Keratinocyte (primary cell): ENCODE results near the gene FOXP2. TPM values are rescaled to one million over a fixed set of nuclear protein-coding genes. Genes with fewer than 3 reads are reported as not detected.

Experiments used
- DNase-seq: peaks from one replicate; pipeline ENCODE4 v3.0.0-alpha.2; 2011; ENCODE audit warnings: low read depth, missing footprints, low spot score
- FAIRE-seq: peaks from 2 replicates; lab custom pipeline; 2011; peaks lifted over from hg19 to GRCh38; lab: Jason Lieb, UNC
- H2AFZ ChIP-seq: 2 replicates; pipeline ENCODE4 v1.6.0; 2012; ENCODE audit warnings: low read length, control low read depth, inconsistent platforms; ENCODE audit not compliant: control insufficient read depth
- H3K27ac ChIP-seq: 2 replicates; pipeline ENCODE4 v1.5.1; 2011; ENCODE audit warnings: low read length; ENCODE audit not compliant: control insufficient read depth, insufficient read depth
- H3K27me3 ChIP-seq: 3 replicates; pipeline ENCODE4 v1.6.0; 2011; ENCODE audit warnings: low read length; ENCODE audit not compliant: control insufficient read depth, insufficient read depth; ENCODE audit errors: extremely low read depth
- H3K36me3 ChIP-seq, 2 experiments: 2 replicates in 1 of 2; 3 replicates in 1 of 2; pipeline ENCODE4 v1.5.1; 2011; ENCODE audit warnings: low read length in 2 of 2, mild to moderate bottlenecking in 1 of 2; ENCODE audit not compliant: control insufficient read depth in 2 of 2, insufficient read depth in 2 of 2; ENCODE audit errors: extremely low read depth in 1 of 2
- H3K4me1 ChIP-seq: 3 replicates; pipeline ENCODE4 v1.5.1; 2011; ENCODE audit warnings: low read length; ENCODE audit not compliant: control insufficient read depth, insufficient read depth; ENCODE audit errors: extremely low read depth
- H3K4me2 ChIP-seq: 3 replicates; pipeline ENCODE4 v1.6.0; 2011; ENCODE audit warnings: low read depth, low read length; ENCODE audit not compliant: control insufficient read depth, insufficient read depth; ENCODE audit errors: extremely low read depth
- H3K4me3 ChIP-seq, 3 experiments: fragments of 200-600 bp in 1 of 3; sonication (generic) in 1 of 3; 2 replicates in 2 of 3; 3 replicates in 1 of 3; pipeline ENCODE4 v1.5.1; 2011 to 2016; ENCODE audit warnings: low read length in 3 of 3, mild to moderate bottlenecking in 3 of 3, control low read depth in 2 of 3, inconsistent platforms in 1 of 3, low read depth in 1 of 3, mixed read lengths in 1 of 3, mixed run types in 1 of 3, moderate library complexity in 1 of 3; ENCODE audit not compliant: control insufficient read depth in 2 of 3, insufficient read depth in 2 of 3; ENCODE audit errors: extremely low read depth in 1 of 3
- H3K79me2 ChIP-seq: 2 replicates; pipeline ENCODE4 v1.6.0; 2012; ENCODE audit warnings: low read length; ENCODE audit not compliant: control insufficient read depth, insufficient read depth
- H3K9ac ChIP-seq: 3 replicates; pipeline ENCODE4 v1.6.0; 2011; ENCODE audit warnings: low read length; ENCODE audit not compliant: control insufficient read depth, insufficient read depth; ENCODE audit errors: extremely low read depth
- H3K9me1 ChIP-seq: 3 replicates; pipeline ENCODE4 v1.6.0; 2011; ENCODE audit warnings: low read length; ENCODE audit not compliant: control insufficient read depth, insufficient read depth; ENCODE audit errors: extremely low read depth
- H3K9me3 ChIP-seq: 2 replicates; pipeline ENCODE4 v1.5.1; 2012; ENCODE audit warnings: low read depth, low read length; ENCODE audit not compliant: control insufficient read depth
- H4K20me1 ChIP-seq: 3 replicates; pipeline ENCODE4 v1.6.0; 2011; ENCODE audit warnings: low read length; ENCODE audit not compliant: control insufficient read depth, insufficient read depth; ENCODE audit errors: extremely low read depth
- EZH2 ChIP-seq: IDR thresholded peaks from one replicate; pipeline ENCODE4 v1.6.1; 2012; ENCODE audit warnings: inconsistent platforms, mild to moderate bottlenecking, low read length, moderate library complexity
- dilution Hi-C: fragments of 300-500 bp; cut with MboI; formaldehyde crosslinking; loops from one replicate; pipeline ENCODE4 v1.7.0; 2020; ENCODE audit warnings: low sequenced_read_pairs; ENCODE audit not compliant: extremely low pct_ligation_motif_present
- polyA plus RNA-seq, 5 experiments: library from polyadenylated mRNA; depleted of rRNA in 3 of 5; stranded (reverse) in 3 of 5; stranded (forward) in 1 of 5; unstranded in 1 of 5; fragments of >200 nt; gene quantifications; 1 replicate in 1 of 5; 2 replicates in 3 of 5; 3 replicates in 1 of 5; pipeline versions ENCODE4 v1.2.1 to v1.2.3, GENCODE V29; 2011 to 2012; ENCODE audit warnings: missing spikeins in 2 of 5, low read depth in 1 of 5, low replicate concordance in 1 of 5
- TF ChIP-seq, protein P1 (sequence below), 3 experiments: IDR thresholded peaks in 1 of 3; conservative IDR thresholded peaks in 1 of 3; optimal IDR thresholded peaks in 1 of 3; 2 replicates in 2 of 3; 3 replicates in 1 of 3; pipeline versions ENCODE3 to v1.5.1; 2011; ENCODE audit warnings: low read length in 3 of 3, mild to moderate bottlenecking in 3 of 3, moderate library complexity in 2 of 3, control low read depth in 1 of 3, inconsistent platforms in 1 of 3; ENCODE audit not compliant: insufficient read depth in 2 of 3; ENCODE audit errors: extremely low read depth in 1 of 3

Gene FOXP2
- polyA plus RNA-seq, 1 donor (not counting 4 experiments of a cell fraction or from before 2014, with no cell fraction given): 0.98 TPM

DNA sequence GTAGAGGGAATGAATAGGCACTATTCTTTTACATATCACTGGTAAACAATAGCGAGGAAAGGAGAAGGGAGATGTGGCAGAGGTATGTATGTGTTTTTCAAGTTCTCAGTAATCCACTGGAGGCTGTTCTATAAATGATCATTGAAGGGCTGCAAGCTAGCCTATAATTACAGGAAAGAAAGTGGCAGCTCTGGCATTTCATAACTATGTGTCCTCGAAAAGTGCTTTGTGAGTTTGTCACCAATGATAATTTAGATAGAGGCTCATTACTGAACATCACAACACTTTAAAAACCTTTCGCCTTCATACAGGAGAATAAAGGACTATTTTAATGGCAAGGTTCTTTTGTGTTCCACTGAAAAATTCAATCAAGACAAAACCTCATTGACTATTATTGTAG lies 235.1 kb downstream of the FOXP2 start:
- H2AFZ ChIP-seq: no peak overlapping the region
- H3K27me3 ChIP-seq: no peaks in the 10 kb centered on the region
- dilution Hi-C loops: no loop called here

DNA sequence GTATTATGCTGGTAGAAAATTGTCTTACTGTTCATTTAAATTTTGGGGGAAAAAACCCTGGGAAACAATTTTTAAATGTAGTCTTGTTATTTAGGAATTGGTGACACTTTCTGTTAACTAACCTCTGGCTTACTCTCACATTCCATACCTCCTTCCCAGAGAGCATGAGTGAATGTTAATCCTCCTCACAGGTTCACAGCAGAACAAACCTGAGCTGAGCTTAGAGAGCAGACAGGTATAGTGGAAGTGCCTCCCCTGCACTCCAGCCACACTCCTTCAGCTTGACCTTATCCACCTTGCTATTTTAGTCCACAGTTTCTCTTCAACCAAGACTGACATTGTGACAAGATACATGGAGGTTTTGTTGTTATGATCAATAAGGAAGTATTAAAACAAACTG lies 235.9 kb downstream of the FOXP2 start:
- H3K79me2 ChIP-seq: no peaks in the 10 kb centered on the region
- DNase-seq (no peak), FAIRE-seq (no peak)
- no peaks in the 10 kb centered on the region for H3K4me1 ChIP-seq
- no peaks in the 10 kb centered on the region for H3K36me3 ChIP-seq
- H3K9me3 ChIP-seq: no peaks in the 10 kb centered on the region
- H3K27ac ChIP-seq: no peak overlapping the region
- H3K4me3 ChIP-seq: no peak overlapping the region
- H3K4me2 ChIP-seq: no peak overlapping the region
- H3K27me3 ChIP-seq: no peaks in the 10 kb centered on the region
- H4K20me1 ChIP-seq: no peaks in the 10 kb centered on the region
- dilution Hi-C loops: no loop called here
- no peaks in the 10 kb centered on the region for H3K9me1 ChIP-seq
- TF ChIP-seq EZH2: no peak
- TF ChIP-seq, protein P1, sequence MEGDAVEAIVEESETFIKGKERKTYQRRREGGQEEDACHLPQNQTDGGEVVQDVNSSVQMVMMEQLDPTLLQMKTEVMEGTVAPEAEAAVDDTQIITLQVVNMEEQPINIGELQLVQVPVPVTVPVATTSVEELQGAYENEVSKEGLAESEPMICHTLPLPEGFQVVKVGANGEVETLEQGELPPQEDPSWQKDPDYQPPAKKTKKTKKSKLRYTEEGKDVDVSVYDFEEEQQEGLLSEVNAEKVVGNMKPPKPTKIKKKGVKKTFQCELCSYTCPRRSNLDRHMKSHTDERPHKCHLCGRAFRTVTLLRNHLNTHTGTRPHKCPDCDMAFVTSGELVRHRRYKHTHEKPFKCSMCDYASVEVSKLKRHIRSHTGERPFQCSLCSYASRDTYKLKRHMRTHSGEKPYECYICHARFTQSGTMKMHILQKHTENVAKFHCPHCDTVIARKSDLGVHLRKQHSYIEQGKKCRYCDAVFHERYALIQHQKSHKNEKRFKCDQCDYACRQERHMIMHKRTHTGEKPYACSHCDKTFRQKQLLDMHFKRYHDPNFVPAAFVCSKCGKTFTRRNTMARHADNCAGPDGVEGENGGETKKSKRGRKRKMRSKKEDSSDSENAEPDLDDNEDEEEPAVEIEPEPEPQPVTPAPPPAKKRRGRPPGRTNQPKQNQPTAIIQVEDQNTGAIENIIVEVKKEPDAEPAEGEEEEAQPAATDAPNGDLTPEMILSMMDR (optimal IDR thresholded peaks at IDR 0.05 in 1 of 3, IDR thresholded peaks at IDR 0.05 in 1 of 3, conservative IDR thresholded peaks at IDR 0.05 in 1 of 3; ENCODE audit: extremely low read depth in 1 of 3, insufficient read depth in 2 of 3, low read length in 3 of 3): no peak
- no peak overlapping the region for H2AFZ ChIP-seq
- H3K9ac ChIP-seq: no peak overlapping the region

More for the DNA sequence above, 235.1 kb downstream of the FOXP2 start:
- no peak overlapping the region for H3K4me3 ChIP-seq
- no peaks in the 10 kb centered on the region for H4K20me1 ChIP-seq
- no peaks in the 10 kb centered on the region for H3K9me1 ChIP-seq
- no peak overlapping the region for H3K4me2 ChIP-seq
- H3K79me2 ChIP-seq: no peaks in the 10 kb centered on the region
- DNase-seq: no peak
- no peaks in the 10 kb centered on the region for H3K9me3 ChIP-seq
- no peak overlapping the region for H3K27ac ChIP-seq
- H3K36me3 ChIP-seq: no peaks in the 10 kb centered on the region
- no peak overlapping the region for H3K9ac ChIP-seq
- no peaks in the 10 kb centered on the region for H3K4me1 ChIP-seq
- TF ChIP-seq EZH2: no peak
- TF ChIP-seq, protein P1 (optimal IDR thresholded peaks at IDR 0.05 in 1 of 3, IDR thresholded peaks at IDR 0.05 in 1 of 3, conservative IDR thresholded peaks at IDR 0.05 in 1 of 3; ENCODE audit: extremely low read depth in 1 of 3, insufficient read depth in 2 of 3, low read length in 3 of 3): no peak
- no peak for FAIRE-seq
